ENCODE data around the gene CTTNBP2. TPM values are rescaled to one million over a fixed set of nuclear protein-coding genes. Genes with fewer than 3 reads are reported as not detected.

Gene CTTNBP2
- total and polyA plus RNA-seq, 2 of the 4 experiments (the other 2 are of a cell fraction): 6.6 to 11.3 TPM

DNA sequence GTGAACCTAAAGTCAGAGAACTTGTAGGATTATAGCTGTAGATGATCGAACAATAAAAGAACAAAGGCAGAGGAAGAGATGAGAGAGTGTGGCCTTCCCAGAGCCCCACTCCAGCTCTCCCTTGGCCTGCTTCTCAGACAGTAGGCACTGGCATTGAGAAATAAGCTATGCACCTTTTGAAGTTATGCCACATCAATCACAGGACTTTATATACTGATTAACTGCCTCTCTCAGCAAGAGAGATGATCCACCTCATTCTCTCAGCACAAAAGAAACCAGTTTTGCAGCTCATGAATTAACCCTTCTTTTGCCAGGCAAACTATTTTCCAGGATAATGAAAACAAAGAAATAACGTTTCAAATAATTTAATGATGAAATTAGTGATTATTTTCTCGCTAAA, 22.0 kb upstream of the CTTNBP2 start:
- Histone ChIP-seq H3K4me1 (ENCODE audit: control insufficient read depth, insufficient read depth, low read length) (no peaks in the 10 kb centered on the region), H4K91ac (ENCODE audit: insufficient read depth, low read depth, low read length) (no peak overlapping the region), H3K18ac (ENCODE audit: low read depth, low read length) (no peak overlapping the region), H3K56ac (ENCODE audit: extremely low read depth, insufficient read depth, low read length) (no peak overlapping the region), H2BK15ac (ENCODE audit: low read depth, low read length) (no peak overlapping the region), H3K4me3 (ENCODE audit: insufficient read depth, low read depth, low read length) (no peak overlapping the region), H4K20me1 (ENCODE audit: insufficient read depth, low read length) (no peaks in the 10 kb centered on the region), H2AFZ (replicated peaks; ENCODE audit: low read length, poor library complexity) (no peak overlapping the region), H3K9ac (ENCODE audit: low read depth, low read length) (no peak overlapping the region), H3K9me3 (ENCODE audit: control insufficient read depth, insufficient read depth, low read length) (no peaks in the 10 kb centered on the region), H3K4me2 (ENCODE audit: low read depth, low read length) (no peak overlapping the region), H3K23ac (ENCODE audit: low read depth, low read length) (no peak overlapping the region), H4K5ac (ENCODE audit: low read depth, low read length) (no peak overlapping the region), H3K4ac (ENCODE audit: low read depth, low read length) (no peak overlapping the region), H3K9me1 (ENCODE audit: insufficient read depth, low read length) (no peaks in the 10 kb centered on the region), H2AK5ac (ENCODE audit: low read depth, low read length) (no peak overlapping the region), H2BK5ac (ENCODE audit: low read depth, low read length, poor library complexity, severe bottlenecking) (no peak overlapping the region), H2AK9ac (replicated peaks; ENCODE audit: low read depth, low read length, poor library complexity) (no peak overlapping the region), H2BK20ac (ENCODE audit: low read depth, low read length) (no peak overlapping the region), H3K27me3 (ENCODE audit: control insufficient read depth, insufficient read depth, low read length) (no peaks in the 10 kb centered on the region), H3K14ac (replicated peaks; ENCODE audit: low read depth, low read length) (no peak overlapping the region), H4K8ac (ENCODE audit: low read depth in 2 of 2, low read length in 2 of 2) (no peak overlapping the region), H3K79me1 (ENCODE audit: low read depth in 1 of 2, low read length in 2 of 2) (no peaks in the 10 kb centered on the region), H3K36me3 (ENCODE audit: control insufficient read depth, insufficient read depth, low read length) (no peaks in the 10 kb centered on the region), H3K27ac (ENCODE audit: insufficient read depth, low read length) (no peak overlapping the region), H2BK120ac (ENCODE audit: low read depth, low read length) (no peak overlapping the region)
- in situ Hi-C loops (cut with MboI; ENCODE audit: low sequenced_read_pairs) (no loop called here), dilution Hi-C loops (cut with HindIII; ENCODE audit: low sequenced_read_pairs, unreplicated experiment) (no loop called here), intact Hi-C loops (cut with micrococcal nuclease) (no loop called here)
- CTCF ChIA-PET: no interaction called here
- WGBS, 2 experiments (ENCODE audit: extremely low coverage in 2 of 2, insufficient read length in 1 of 2): no CpG with 5 or more reads among the region's 3 CpGs
- POLR2A ChIA-PET (ENCODE audit: unreplicated experiment): no interaction called here
- no peak for ATAC-seq (ENCODE audit: low read depth)
- no peak for TF ChIP-seq MAFK (IDR thresholded peaks at IDR 0.05; ENCODE audit: low read depth, low read length)
- TF ChIP-seq, protein P1, sequence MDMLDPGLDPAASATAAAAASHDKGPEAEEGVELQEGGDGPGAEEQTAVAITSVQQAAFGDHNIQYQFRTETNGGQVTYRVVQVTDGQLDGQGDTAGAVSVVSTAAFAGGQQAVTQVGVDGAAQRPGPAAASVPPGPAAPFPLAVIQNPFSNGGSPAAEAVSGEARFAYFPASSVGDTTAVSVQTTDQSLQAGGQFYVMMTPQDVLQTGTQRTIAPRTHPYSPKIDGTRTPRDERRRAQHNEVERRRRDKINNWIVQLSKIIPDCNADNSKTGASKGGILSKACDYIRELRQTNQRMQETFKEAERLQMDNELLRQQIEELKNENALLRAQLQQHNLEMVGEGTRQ (IDR thresholded peaks at IDR 0.05; ENCODE audit: low read depth, low read length): no peak
- TF ChIP-seq, protein P2, sequence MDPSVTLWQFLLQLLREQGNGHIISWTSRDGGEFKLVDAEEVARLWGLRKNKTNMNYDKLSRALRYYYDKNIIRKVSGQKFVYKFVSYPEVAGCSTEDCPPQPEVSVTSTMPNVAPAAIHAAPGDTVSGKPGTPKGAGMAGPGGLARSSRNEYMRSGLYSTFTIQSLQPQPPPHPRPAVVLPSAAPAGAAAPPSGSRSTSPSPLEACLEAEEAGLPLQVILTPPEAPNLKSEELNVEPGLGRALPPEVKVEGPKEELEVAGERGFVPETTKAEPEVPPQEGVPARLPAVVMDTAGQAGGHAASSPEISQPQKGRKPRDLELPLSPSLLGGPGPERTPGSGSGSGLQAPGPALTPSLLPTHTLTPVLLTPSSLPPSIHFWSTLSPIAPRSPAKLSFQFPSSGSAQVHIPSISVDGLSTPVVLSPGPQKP (IDR thresholded peaks at IDR 0.05; ENCODE audit: borderline replicate concordance, low read depth, low read length): no peak
- TF ChIP-seq BHLHE40 (IDR thresholded peaks at IDR 0.05; ENCODE audit: low read depth, low read length): no peak
- no peak for TF ChIP-seq RAD21 (IDR thresholded peaks at IDR 0.05; ENCODE audit: low read length)
- no peak for TF ChIP-seq SMC3 (IDR thresholded peaks at IDR 0.05; ENCODE audit: low read depth, low read length)
- TF ChIP-seq MXI1 (IDR thresholded peaks at IDR 0.05; ENCODE audit: borderline replicate concordance, low read depth, low read length): no peak
- no peak for TF ChIP-seq CEBPB (IDR thresholded peaks at IDR 0.05; ENCODE audit: low read depth, low read length)
- no peak for TF ChIP-seq RFX5 (IDR thresholded peaks at IDR 0.05; ENCODE audit: low read depth, low read length)
- TF ChIP-seq POLR2A (IDR thresholded peaks at IDR 0.05; ENCODE audit: low read depth, low read length): no peak
- no peak for TF ChIP-seq RCOR1 (IDR thresholded peaks at IDR 0.05; ENCODE audit: insufficient replicate concordance, low read length)
- no peak for TF ChIP-seq NFE2L2 (IDR thresholded peaks at IDR 0.05; ENCODE audit: low read depth, low read length)
- no peak for DNase-seq
- BruUV-seq (replicated peaks): no TSS peak
